ENCODE results near the gene CAV1.

DNA sequence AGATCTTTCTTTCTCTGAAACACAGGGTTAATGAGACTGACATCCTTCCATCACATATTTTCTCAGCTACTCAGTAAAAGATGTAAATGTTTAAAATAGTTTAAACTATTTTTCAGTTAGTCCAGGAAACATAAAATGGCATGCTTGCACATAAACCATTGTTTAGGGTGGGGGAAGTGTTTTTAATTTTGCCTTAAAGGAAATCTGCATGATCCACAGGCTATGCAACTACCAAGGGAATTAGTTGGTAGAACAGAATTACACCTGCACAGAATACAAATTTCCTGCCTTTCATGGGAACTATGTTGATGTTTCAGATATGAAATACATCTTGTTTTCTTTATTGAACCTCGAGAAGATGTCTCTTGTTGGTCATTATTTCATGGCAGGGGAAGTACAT lies 10.6 kb downstream of the CAV1 start:
- TF ChIP-seq MAX (IDR thresholded peaks at IDR 0.05) (no peak), PATZ1 (CRISPR knock-in tag; IDR thresholded peaks at IDR 0.05) (no peak), MYC (CRISPR knock-in tag; IDR thresholded peaks at IDR 0.05; ENCODE audit: borderline replicate concordance) (no peak), MAZ (IDR thresholded peaks at IDR 0.05; ENCODE audit: borderline replicate concordance, low read depth, low read length) (no peak), MAZ (CRISPR knock-in tag; IDR thresholded peaks at IDR 0.05; ENCODE audit: low read depth) (no peak), POLR2A (IDR thresholded peaks at IDR 0.05; ENCODE audit: insufficient read depth in 1 of 2, low read depth in 2 of 2, low read length in 2 of 2) (no peak), ETV6 (CRISPR knock-in tag; conservative IDR thresholded peaks at IDR 0.05) (no peak), RCOR2 (CRISPR knock-in tag; IDR thresholded peaks at IDR 0.05) (no peak), ZBTB40 (IDR thresholded peaks at IDR 0.05) (no peak), ZBTB40 (CRISPR knock-in tag; IDR thresholded peaks at IDR 0.05) (no peak), SP4 (CRISPR knock-in tag; IDR thresholded peaks at IDR 0.05) (no peak), ERF (CRISPR knock-in tag; IDR thresholded peaks at IDR 0.05) (no peak)
- TF ChIP-seq, protein P1, sequence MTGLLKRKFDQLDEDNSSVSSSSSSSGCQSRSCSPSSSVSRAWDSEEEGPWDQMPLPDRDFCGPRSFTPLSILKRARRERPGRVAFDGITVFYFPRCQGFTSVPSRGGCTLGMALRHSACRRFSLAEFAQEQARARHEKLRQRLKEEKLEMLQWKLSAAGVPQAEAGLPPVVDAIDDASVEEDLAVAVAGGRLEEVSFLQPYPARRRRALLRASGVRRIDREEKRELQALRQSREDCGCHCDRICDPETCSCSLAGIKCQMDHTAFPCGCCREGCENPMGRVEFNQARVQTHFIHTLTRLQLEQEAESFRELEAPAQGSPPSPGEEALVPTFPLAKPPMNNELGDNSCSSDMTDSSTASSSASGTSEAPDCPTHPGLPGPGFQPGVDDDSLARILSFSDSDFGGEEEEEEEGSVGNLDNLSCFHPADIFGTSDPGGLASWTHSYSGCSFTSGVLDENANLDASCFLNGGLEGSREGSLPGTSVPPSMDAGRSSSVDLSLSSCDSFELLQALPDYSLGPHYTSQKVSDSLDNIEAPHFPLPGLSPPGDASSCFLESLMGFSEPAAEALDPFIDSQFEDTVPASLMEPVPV (CRISPR knock-in tag; IDR thresholded peaks at IDR 0.05) = no peak

Data from HepG2 (cell line).